Measurements from ENCODE around the gene FAM114A2. TPM values are rescaled to one million over a fixed set of nuclear protein-coding genes. Genes with fewer than 3 reads are reported as not detected.

FAM114A2 gene
- total and polyA plus RNA-seq, 11 donors: 6.1 to 39.0 (median 33.4) TPM

DNA sequence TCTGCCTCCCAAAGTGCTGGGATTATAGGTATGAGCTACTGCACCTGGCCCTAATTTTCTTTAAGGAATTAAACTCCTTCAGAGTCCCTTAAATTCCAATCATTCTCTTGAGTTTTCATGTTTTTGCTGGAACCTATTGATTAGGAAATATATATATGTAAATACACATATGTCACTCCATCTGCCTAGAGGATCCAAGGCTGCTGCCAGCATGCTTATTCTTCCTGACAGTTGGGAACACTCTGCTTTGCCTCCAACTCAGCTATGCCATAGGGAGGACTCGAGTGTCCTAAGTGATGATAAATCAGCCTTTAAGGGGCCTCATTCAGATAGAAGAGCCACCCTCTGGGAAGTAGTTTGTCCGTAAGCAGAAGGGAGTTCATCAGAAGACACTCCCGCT, 21.9 kb upstream of the FAM114A2 start:
- Histone ChIP-seq H3K9me3 (no peaks in the 10 kb centered on the region), H3K27me3 (no peaks in the 10 kb centered on the region), H3K4me3 (no peak overlapping the region), H3K27ac (no peak overlapping the region), H3K36me3 (peaks cover 0 to 8% (median 2%) of the 10 kb centered on the region in 9 donors), H3K4me1 (peaks cover 0 to 20% (median 13%) of the 10 kb centered on the region in 12 donors)
- intact Hi-C loops (cut with DNase I): loop anchor here in 1 of 10 donors (10.0 kb wide), 1 partner anchor 76 kb away; no protein-coding TSS in a partner anchor
- TF ChIP-seq POLR2A (IDR thresholded peaks at IDR 0.05): no peak
- TF ChIP-seq, protein P1, sequence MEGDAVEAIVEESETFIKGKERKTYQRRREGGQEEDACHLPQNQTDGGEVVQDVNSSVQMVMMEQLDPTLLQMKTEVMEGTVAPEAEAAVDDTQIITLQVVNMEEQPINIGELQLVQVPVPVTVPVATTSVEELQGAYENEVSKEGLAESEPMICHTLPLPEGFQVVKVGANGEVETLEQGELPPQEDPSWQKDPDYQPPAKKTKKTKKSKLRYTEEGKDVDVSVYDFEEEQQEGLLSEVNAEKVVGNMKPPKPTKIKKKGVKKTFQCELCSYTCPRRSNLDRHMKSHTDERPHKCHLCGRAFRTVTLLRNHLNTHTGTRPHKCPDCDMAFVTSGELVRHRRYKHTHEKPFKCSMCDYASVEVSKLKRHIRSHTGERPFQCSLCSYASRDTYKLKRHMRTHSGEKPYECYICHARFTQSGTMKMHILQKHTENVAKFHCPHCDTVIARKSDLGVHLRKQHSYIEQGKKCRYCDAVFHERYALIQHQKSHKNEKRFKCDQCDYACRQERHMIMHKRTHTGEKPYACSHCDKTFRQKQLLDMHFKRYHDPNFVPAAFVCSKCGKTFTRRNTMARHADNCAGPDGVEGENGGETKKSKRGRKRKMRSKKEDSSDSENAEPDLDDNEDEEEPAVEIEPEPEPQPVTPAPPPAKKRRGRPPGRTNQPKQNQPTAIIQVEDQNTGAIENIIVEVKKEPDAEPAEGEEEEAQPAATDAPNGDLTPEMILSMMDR (IDR thresholded peaks at IDR 0.05): no peak
- 88 to 93% (median 91%) methylated on average over 3 of the region's 3 CpGs for WGBS, 4 donors
- ATAC-seq (no peak), DNase-seq (no peak)

GRCh38 chr5:154059583-154059982, 20.9 kb upstream of the FAM114A2 start:
- DNase-seq (no peak), ATAC-seq (no peak)
- H3K4me1 ChIP-seq: peaks cover 0 to 22% (median 13%) of the 10 kb centered on the region in 12 donors
- no peak overlapping the region for H3K4me3 ChIP-seq
- 83 to 88% (median 85%) methylated on average over 4 of the region's 4 CpGs for WGBS, 4 donors
- peaks cover 0 to 18% (median 12%) of the 10 kb centered on the region in 9 donors for H3K36me3 ChIP-seq
- H3K27me3 ChIP-seq: no peaks in the 10 kb centered on the region
- H3K9me3 ChIP-seq: no peaks in the 10 kb centered on the region
- intact Hi-C loops (cut with DNase I): no loop called here
- no peak overlapping the region for H3K27ac ChIP-seq
- TF ChIP-seq, protein P1 (IDR thresholded peaks at IDR 0.05): no peak
- no peak for TF ChIP-seq POLR2A (IDR thresholded peaks at IDR 0.05)

DNA sequence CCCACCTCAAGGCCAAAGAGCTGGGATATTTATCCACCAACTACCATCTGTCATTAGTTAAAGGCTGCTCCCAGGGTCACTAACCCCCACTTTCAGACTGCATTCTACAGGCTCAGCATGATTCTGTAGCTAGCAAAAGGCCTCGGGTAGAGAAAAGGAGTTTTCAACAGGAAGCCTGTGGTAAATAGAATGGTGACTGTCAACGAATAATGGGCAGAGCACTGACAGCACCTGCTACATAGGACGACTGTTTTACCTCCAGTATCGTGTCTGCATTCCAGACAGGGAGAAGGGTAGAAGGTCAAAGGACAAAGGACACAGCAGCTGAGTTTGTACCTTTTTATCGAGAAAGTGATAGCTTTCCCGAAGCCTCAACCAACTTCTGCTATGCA, 20.3 kb upstream of the FAM114A2 start:
- ATAC-seq: peak in 1 of 4 donors; percentile 7
- no peak overlapping the region for H3K4me3 ChIP-seq
- peaks cover 0 to 24% (median 17%) of the 10 kb centered on the region in 9 donors for H3K36me3 ChIP-seq
- H3K27ac ChIP-seq: no peak overlapping the region
- no peaks in the 10 kb centered on the region for H3K27me3 ChIP-seq
- no peaks in the 10 kb centered on the region for H3K9me3 ChIP-seq
- DNase-seq: no peak
- 50 to 71% (median 59%) methylated on average over 6 of the region's 6 CpGs for WGBS, 4 donors
- TF ChIP-seq, protein P1 (IDR thresholded peaks at IDR 0.05): no peak
- no peak for TF ChIP-seq POLR2A (IDR thresholded peaks at IDR 0.05)
- intact Hi-C loops (cut with DNase I): no loop called here
- H3K4me1 ChIP-seq: peaks cover 0 to 22% (median 13%) of the 10 kb centered on the region in 12 donors

DNA sequence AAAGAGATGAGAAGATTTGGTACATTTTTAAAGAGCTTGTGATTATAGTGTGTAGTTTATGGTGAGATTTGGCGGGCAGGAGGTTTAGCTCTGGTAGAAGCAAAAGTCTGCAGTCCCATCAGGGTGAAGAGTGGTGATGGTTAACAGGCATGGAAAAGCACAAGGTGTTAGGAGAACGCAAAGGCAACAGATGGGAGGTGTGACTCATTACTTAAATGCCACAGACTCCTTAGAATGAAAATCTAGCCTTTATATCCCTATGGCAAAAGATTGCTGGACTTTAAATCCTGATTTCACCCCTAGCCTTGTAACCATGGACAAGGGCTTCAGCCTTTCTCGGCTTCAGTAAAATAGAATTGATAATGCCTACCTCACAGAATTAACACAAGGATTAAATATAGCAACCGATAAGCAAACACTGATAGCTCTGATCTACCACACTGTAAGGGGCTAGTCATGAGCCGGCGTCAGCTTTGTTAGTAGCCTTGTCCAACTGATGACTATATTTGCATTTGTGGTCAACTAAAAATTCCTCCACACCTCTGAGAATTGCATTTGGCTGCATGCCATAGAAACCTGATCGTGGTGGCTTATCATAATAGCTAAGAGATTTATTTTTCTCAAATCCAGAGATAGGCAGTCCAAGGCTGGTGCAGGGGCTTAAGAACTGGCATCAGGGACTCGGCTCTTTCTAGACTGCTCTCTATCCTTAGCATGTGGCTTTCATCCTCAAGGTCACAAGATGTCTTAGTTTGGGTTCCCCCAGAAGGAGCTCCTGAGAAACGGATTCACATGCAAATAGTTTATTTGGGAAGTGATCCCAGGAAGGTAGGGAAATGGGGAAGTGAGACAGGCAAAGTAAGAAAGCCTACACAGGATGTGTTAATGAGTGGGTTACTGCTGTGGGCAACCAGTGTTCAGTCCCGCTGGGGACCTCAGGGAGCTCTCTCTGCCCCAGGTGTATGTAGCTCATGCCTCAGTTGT, 19.6 kb upstream of the FAM114A2 start:
- Histone ChIP-seq H3K27me3 (no peaks in the 10 kb centered on the region), H3K27ac (no peak overlapping the region), H3K9me3 (no peaks in the 10 kb centered on the region), H3K4me1 (peaks cover 0 to 22% (median 13%) of the 10 kb centered on the region in 12 donors), H3K4me3 (no peak overlapping the region), H3K36me3 (peaks cover 0 to 31% (median 24%) of the 10 kb centered on the region in 9 donors)
- peak in 3 of 4 donors; percentile 37 to 61 (median 59) for ATAC-seq
- intact Hi-C loops (cut with DNase I): no loop called here
- no peak for DNase-seq
- 46 to 51% (median 50%) methylated on average over 10 of the region's 10 CpGs for whole genome bisulfite sequencing, 4 donors
- TF ChIP-seq, protein P1 (IDR thresholded peaks at IDR 0.05): no peak
- TF ChIP-seq POLR2A (IDR thresholded peaks at IDR 0.05): no peak

Data from heart left ventricle (tissue), 16 donors.